ELF-1 (cell line): ENCODE results near the gene STYXL2.
A peak's percentile ranks its signal among the peaks of the same experiment; 100 is the strongest.

ENCODE experiments used
- DNase-seq: peaks from one replicate; pipeline ENCODE4 v3.0.0-alpha.2; 2016; ENCODE audit warnings: low read depth, low spot score

Gene STYXL2

DNA sequence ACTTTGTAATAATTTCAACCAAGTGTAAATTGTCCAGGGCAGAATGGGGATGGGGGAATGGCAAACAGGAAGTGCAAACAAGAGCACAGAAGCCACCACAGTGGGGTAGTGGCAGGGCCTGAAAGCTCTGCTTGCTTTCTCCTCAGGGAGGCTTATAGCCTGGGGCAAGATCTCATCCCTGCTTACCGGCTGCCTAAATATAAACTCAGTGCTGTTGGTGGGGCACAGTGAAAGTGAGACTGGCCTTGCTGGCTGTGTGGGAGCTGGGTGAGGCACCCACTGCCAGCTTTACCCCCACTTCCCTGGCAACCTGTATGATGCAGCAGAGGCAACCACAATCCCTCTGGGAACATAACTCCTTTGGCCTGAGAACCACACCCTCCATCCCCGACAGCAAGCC lies 15.2 kb downstream of the STYXL2 start:
- DNase-seq, result peak; percentile 74

DNA sequence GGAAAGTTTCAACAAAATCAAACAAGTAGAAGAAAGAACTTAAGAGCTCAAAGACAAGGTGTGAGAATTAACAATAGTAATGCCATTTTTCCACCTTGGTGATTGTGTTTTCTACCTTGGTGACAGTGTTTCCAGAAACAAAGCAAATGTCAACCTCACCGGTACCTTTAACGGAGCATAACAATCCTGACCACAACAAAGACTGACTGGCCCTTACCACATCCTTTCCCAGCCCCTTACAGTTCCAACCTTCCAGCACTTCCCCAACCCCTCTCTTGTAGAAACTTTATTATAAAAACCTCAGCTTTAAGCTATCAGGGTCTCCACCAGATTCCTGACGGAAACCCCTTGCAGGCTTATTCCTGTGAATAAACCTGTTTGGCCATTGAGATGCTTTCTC lies 16.7 kb downstream of the STYXL2 start:
- no peak for DNase-seq

DNA sequence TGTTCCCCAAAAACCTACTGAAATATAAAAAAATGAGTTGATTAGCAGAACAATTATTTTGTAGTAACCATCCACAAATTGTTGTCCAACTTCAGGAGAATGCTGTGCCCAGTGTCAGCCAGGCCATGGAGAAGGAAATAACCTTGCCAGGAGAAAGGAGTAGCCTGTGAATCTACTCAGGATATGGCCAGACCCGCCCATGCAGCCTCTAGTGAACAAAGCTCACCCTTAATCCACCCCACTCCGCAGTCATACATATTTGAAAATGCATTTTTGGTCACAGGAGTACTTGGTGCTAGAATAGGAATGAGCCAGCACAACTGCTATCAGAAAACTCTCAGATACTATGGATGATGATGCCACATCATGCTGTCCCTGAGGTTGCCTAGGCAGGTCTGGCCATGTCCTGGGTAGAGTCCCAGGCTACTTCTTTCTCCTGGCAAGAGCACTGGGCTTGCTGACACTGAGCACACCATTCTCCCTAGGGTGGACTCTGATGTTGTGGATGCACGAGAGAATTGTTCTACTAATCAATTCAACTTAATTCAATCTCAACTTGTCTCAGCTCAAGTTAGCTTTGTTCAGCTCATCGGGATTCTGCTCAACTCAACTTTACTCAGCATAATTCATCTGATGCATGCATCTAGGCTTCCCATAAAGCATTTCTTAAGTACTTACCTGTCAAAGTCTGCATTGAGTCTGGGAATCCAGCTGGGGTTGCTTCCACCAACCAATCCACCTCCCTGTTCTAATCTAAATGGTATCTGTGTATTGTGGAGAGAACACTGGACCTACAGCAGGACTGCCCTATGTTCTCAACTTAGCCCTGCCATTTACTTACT lies 18.2 kb downstream of the STYXL2 start:
- no peak for DNase-seq

DNA sequence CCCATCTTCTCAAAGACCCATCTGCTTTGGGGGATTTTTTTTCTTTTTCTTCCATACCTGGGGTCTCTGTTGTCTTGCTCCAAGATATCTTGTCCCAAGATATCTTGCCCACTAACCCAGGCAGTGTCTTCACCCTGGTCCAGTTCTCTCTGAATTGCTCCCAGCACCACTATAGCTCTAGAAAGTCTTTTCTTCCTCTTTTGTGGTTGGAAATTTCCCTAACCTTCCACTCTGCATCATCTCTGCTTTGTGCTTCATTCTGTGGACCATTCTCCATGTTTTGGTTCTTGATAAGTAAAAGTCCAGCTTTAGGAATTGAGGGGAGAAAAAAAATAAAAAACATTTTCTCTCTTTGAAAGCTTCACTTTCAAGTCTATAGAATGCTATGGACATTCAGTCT lies 20.9 kb downstream of the STYXL2 start:
- DNase-seq, result no peak

DNA sequence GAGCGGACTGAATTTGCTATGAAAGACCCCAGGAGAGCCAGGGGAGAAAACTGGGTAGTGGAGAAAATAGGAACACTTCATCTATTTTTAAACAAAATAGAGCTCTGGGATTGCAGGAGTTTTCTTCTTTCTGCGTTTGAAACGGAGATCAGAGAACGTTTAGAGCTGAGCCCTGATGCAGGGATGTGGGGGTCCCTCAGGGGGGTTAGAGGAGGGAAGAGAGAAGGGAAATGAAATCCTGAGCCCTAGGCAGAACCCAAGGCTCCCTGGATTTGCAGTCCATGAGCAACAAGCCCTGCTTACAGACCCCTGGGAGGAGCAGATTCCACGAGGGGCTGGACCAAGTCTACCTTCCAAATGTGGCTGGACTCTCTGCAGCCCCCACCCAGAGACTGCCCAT lies 21.8 kb downstream of the STYXL2 start:
- no peak for DNase-seq

DNA sequence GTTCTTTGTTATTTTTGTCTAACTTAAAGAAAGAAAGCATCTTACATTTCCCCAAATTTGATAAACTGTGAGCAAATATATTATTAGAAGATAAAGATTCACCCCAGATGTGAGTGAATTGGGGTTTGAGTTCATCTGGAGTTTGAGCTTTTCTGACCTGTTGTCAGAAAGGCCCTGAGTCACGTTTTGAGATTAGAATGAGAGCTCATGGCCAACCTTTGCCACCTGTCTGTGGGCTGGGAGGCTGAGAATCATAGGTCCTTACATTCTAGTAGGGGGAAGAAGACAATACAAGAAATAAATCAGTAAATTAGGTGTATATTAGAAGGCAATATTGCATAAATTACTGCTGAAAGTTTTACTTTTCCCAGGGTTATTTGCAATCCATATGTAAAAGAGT lies 22.3 kb downstream of the STYXL2 start:
- no peak for DNase-seq

DNA sequence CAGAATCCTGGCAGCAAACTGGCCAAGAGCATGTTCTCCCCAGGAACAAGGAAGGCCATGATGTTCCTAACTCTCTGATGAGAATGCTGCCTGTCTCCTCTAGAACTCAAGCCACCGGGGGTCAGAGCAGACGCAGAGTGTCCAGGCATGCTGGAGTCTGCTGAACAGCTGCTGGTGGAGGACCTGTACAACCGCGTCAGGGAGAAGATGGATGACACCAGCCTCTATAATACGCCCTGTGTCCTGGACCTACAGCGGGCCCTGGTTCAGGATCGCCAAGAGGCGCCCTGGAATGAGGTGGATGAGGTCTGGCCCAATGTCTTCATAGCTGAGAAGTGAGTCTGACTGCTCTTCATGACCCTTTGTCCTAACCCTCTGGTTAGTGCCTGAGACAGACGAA lies 23.4 kb downstream of the STYXL2 start:
- DNase-seq, result no peak

DNA sequence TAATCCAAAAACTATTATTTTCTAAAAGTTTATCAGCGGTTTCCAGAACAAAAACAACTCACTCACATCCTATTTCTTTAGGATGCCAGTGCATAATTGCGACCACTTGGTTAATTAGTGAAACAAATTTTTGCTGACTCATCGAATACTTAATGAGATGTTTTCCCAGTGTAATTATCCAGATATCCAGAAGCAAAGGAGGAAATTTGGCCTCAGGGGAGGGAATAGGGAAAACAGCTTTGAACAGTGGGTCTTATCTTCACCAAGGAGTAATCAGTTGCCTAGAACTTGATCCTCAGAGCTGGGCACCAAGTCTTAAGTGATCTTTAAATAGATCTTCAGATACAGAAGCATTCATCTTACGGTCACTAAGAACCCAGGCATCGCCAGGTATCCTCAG lies 24.3 kb downstream of the STYXL2 start:
- no peak for DNase-seq

DNA sequence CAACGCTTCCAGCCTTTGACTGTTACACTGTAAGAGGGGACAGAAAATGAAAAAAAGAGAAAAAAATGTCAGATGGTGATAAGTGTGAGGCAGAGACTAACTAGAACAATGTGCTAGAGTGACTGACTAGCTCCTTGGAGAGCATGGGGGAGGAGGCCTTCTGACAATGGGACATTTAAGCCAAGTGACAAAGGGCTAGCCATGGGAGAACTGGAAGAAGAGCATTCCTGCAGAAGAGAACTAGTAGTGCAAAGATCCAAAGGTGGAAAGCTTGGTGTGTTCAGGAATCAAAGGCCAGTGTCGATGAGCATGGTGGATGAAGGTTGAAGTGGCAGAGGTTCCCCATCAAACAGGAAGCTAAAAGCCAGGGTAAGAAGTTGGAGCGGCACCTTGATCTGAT lies 25.8 kb downstream of the STYXL2 start:
- no peak for DNase-seq

DNA sequence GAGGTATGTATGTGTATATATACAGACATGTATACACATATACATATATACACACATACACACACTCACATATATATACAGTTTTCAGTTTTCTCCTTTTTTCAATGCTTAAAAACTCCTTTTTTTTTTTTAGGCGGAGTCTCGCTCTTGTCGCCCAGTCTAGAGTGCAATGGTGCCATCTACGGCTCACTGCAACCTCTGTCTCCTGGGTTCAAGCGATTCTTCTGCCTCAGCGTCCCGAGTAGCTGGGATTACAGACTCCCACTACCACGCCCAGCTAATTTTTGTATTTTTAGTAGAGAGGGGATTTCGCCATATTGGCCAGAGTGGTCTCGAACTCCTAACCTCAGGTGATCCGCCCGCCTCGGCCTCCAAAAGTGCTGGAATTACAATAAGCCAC lies 27.0 kb downstream of the STYXL2 start:
- no peak for DNase-seq

DNA sequence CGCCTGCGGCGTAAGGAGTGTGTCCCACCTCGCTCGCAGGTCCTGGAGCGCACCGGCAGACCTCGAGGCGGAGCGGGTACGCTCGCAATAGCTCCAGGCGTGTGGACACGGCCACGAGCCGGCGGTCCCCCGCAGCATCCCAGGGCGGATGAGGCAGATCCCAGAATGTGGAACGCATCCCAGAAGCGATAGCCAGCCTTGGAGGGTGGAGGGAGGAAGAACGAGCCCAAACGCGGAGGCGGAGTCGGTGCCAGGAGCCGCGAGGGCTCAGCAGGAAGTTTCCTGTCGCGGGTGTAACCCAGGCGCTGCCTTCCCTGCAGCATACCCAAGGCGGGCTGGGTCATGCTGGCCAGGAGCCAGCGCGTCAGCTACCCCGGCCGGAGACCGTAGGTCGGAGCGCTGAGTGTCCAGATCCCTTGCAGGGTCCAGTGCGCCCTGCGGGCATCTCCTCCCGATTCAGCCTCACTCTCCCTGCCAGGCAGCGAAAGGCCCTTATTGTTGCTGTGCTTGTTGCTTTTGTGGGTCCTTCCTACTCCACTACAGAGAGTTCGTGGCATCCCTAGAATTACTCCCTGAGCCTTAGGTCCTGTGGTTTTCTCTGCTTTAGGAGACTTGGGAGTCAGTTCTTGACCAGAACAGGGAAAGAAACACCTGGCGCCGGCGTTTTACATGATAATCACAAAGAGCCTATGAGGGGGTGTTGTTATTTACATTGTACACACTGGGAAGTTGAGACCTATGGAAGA lies 27.7 kb downstream of the STYXL2 start:
- peak; percentile 87 for DNase-seq

DNA sequence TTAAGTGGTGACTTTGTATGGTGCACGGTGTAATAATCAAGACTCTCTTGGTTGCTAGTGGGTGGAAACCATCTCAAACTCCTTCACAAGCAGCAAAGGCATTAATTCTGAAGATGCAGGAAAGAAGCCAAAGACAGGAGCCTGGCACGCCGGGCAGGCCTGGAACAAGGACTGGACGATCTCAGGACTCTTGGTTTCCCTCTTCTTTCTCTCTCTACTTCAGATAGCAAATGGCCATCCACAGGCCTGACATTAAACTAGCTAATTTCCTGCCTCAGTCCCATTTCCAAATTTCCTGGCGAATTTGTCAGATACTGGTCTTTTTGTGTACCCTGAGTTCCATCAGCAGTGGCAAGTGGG lies 28.2 kb downstream of the STYXL2 start:
- no peak for DNase-seq

DNA sequence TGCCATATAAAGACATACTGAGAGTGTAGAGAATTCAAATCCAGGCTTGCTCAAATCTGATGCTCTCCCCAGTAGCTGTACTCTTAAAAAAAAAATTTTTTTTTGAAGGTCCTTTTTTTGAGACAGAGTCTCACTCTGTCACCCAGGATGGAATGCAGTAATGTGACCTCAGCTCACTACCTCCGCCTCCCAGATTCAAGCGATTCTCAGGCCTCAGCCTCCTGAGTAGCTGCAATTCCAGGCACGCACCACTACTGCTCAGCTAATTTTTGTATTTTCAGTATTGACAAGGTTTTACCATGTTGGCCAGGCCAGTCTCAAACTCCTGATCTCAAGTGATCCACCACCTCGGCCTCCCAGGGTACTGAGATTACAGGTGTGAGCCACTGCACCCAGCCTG lies 28.7 kb downstream of the STYXL2 start:
- no peak for DNase-seq

DNA sequence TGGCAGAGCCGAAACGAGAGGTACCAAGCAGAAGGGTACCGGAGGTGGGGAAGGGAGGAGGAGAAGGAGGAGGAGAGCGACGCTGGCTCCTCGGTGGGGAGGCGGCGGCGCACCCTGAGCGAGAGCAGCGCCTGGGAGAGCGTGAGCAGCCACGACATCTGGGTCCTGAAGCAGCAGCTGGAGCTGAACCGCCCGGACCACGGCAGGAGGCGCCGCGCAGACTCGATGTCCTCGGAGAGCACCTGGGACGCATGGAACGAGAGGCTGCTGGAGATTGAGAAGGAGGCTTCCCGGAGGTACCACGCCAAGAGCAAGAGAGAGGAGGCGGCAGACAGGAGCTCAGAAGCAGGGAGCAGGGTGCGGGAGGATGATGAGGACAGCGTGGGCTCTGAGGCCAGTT lies 32.4 kb downstream of the STYXL2 start:
- peak; percentile 32 for DNase-seq

DNA sequence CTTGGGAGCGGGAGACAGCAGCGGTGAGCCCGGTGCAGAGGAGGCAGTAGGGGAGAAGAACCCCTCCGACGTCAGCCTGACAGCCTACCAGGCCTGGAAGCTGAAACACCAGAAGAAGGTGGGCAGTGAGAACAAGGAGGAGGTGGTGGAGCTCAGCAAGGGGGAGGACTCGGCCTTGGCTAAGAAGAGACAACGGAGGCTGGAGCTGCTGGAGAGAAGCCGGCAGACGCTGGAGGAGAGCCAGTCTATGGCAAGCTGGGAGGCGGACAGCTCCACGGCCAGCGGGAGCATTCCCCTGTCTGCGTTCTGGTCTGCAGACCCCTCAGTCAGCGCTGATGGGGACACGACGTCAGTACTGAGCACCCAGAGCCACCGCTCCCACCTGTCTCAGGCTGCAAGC lies 32.9 kb downstream of the STYXL2 start:
- no peak for DNase-seq

DNA sequence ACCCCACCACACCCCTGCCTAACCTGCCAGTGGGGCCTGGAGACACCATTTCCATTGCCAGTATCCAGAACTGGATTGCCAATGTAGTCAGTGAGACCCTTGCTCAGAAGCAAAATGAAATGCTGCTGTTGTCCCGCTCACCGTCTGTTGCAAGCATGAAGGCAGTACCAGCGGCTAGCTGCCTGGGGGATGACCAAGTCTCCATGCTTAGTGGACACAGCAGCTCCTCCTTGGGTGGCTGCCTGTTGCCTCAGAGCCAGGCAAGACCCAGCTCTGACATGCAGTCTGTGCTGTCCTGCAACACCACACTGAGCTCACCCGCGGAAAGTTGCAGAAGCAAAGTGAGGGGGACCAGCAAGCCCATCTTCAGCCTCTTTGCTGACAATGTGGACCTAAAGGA lies 33.4 kb downstream of the STYXL2 start:
- DNase-seq, result no peak

DNA sequence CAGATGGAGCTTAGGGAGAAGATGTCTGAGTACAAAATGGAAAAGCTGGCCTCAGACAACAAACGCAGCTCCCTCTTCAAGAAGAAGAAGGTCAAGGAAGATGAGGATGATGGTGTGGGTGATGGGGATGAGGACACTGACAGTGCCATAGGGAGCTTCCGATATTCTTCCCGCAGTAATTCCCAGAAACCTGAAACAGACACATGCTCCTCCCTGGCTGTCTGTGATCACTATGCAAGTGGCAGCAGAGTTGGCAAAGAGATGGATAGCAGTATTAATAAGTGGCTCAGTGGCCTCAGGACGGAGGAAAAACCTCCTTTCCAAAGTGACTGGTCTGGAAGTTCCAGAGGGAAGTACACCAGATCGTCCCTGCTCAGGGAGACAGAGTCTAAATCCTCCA lies 33.8 kb downstream of the STYXL2 start:
- DNase-seq, result no peak

DNA sequence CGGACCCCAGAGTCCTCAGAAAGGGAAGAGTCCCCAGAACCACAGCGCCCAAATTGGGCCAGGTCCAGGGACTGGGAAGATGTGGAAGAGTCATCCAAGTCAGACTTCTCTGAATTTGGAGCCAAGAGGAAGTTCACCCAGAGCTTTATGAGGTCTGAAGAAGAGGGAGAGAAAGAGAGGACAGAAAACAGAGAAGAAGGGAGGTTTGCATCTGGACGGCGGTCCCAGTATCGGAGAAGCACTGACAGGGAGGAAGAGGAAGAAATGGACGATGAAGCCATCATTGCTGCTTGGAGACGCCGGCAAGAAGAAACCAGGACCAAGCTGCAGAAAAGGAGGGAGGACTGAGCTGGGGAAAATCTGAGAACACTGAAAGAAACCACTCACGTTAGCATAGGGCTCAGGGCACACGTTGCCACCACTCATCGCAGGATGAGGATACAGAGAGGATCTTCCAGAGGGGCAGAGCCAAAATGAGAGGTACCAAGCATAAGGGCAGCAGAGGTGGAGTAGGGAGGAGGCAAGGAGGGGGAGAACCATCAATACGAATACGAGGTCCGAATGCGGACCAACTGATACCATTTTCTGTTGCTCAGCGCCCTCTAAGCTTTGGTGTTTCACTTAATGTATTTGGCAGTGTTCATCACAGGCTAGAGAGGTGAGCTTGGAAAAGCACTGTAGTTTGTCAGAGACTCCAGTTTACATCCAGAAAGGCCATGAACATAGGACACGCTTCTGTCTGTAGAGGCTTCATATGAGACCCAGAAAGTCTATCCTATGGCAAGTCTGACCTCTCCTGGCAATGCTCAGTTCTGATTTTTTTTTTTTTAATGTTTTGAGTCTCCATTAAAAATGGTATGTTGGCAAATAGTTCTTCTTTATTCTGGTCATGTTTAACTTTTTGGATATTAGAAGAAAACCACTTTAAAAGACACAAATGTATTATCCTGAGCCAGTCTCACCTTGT lies 34.7 kb downstream of the STYXL2 start:
- no peak for DNase-seq

DNA sequence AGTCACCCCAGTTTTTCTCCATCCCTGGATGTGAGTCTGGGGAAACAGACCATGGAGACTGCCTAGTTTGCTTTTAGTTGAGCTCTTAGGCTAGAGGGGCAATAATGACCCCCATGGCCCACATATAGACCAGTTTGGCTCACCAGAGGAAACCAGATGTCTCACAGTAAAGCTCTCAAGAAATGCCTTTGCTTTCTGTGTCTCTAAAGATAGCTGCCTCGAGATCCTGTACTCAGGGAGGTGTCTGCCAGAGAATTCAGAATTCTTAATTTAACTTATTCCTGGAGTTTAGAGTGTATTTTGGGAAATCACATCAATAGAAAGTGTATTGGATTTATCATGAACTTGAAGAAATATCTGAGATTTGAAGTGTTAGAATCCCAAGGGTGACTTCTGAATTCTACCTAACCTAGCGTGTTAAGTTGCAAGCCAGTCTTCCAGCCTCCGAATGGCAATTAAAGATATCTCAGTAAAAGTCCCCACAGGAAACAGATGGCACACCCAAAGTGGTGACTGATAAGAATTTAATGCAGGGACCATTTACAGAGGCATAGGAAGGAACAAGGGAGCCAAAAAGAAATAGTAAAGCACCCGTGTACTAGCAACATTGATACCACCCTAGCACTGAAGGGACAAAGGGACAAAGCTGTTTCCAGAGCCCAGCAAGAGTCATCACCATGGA lies 37.1 kb downstream of the STYXL2 start:
- no peak for DNase-seq

DNA sequence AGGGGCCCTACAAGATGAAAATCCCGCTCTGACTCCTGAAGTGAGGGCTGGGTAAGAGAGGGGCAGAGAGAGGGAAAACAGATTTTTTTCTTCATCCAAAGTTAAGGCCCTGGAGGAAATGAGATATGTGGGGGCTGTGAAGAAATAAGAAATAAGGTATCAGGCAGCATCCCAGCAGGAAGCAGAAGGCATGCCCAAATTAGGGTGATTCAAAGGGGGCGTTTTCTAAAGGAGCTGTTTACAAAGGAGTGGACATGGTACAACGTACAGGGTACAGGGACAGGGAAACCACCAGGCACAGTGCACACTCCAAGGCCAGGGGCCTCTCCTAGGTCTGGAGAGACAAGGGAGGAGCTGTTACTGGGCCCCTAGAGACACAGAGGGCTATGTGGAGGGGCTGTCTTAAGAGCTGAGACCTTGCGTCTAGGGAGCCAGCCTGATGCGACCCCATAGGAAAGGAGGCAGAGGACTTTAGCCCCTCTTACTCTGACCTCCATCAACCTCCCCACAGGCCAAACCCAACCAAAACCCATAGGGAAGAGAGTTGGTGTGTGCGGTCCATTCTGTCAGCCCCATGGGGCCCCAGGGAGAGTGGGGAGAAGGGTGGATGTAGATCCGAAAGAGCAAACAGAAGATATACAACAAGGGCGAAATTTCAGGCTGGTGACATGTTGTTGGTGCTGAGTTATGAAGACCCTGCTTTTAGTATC lies 38.6 kb downstream of the STYXL2 start:
- no peak for DNase-seq

DNA sequence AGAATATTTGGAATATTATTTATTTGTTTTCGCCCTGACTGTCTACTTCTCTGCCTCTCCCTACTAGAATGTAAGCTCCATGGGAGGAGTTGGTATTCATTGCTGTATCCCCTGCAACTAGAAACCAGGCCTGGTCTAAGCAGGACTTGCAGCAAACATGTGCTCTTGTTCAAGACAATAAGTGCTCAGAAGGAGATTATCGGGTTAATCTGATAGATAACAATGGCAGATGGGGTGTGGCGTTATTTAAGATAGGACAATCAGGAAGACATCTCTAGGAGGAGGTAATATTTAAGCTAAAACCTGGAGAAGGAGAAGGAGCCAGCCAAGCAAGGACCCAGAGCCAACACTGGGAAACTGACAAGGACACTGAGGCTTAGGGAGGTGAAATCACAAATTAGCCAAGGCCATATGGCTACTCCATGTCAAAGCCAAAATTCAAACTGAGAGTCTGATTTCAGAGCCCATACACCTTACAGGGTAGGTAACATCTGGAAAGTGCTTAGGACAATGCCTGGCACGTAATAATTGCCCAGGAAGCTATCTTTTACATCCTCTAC lies 41.5 kb downstream of the STYXL2 start:
- no peak for DNase-seq
